GM18508 (cell line): ENCODE data around the gene EIF3L.

Experiments
- ATAC-seq: cut with Tn5 transposase; IDR thresholded peaks from one replicate; pipeline ENCODE4 v1.9.1; 2021; ENCODE audit warnings: moderate number of reproducible peaks; ENCODE audit not compliant: insufficient read depth, unreplicated experiment

Gene EIF3L

GRCh38 chr22:37816543-37817180, 32.6 kb upstream of the EIF3L start:
- no peak for ATAC-seq

DNA sequence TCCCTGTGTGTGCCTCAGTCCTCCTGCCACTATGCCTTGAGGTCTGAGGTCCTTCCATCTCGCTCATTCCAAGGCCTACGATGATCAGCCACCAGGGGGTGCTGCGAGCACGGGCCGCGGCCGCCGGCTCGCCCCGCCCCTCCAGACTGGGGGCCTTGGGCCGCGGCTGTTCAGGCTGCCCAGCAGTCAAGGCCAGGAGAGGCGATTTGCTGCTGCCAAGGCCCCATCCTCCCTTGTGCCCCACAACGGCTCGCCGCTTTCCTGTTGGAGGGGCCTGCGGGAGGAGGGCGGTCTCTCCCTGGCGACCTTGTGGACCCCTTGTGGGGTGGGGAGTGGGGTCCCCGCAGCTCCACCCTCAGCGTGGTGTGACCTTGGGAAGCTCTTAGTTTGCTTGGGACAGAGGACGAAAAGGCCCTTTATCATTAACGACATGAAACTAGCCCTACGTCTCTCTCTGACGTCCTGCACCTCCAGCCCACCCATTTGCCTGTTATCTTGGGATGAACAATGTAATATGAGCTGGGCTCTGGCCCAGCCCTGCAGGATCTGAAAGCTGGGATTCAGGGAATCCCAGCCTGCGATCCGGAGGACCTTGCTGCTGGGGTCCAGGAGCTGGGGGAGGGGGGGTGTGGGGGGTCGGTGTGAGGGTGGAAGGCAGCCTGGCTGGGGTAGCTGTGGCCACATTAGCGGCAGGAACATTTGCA, 31.4 kb upstream of the EIF3L start:
- ATAC-seq: no peak

GRCh38 chr22:37818409-37819104, 30.7 kb upstream of the EIF3L start:
- no peak for ATAC-seq

GRCh38 chr22:37819105-37819433, 30.1 kb upstream of the EIF3L start:
- no peak for ATAC-seq

- ATAC-seq: no peak
Measured at GRCh38 chr22:37820350-37820749, 28.9 kb upstream of the EIF3L start.

- no peak for ATAC-seq
Measured at GRCh38 chr22:37822079-37822833, 27.0 kb upstream of the EIF3L start.

- no peak for ATAC-seq
Measured at GRCh38 chr22:37823134-37823985, 25.9 kb upstream of the EIF3L start, which contains the start of gene GALR3. TSS of gene GALR3 (plus strand) at chr22:37823382. CDS start at chr22:37823407, 25 bp downstream.

- ATAC-seq: no peak
Measured at GRCh38 chr22:37824674-37825641, 24.3 kb upstream of the EIF3L start.

DNA sequence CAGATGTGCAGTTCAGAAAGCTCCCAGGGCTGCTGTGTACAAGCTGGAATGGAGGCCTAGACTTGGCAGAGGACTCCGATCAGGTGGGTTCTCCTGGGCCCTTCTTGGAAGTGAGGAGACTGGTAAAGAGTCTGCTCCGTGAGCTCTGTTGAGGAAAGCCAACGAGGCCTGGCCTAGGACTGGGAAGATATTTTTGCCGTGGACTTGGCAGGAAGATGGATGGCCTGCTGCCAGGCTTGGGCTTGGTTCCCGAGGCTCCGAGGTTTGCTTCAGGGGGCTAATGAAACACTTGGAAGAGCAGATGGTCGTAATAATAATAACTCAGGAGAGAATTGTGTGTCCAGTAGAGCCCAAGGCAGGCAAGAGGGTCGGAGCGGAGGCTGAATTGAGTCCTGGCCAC, 22.2 kb upstream of the EIF3L start:
- ATAC-seq: no peak

DNA sequence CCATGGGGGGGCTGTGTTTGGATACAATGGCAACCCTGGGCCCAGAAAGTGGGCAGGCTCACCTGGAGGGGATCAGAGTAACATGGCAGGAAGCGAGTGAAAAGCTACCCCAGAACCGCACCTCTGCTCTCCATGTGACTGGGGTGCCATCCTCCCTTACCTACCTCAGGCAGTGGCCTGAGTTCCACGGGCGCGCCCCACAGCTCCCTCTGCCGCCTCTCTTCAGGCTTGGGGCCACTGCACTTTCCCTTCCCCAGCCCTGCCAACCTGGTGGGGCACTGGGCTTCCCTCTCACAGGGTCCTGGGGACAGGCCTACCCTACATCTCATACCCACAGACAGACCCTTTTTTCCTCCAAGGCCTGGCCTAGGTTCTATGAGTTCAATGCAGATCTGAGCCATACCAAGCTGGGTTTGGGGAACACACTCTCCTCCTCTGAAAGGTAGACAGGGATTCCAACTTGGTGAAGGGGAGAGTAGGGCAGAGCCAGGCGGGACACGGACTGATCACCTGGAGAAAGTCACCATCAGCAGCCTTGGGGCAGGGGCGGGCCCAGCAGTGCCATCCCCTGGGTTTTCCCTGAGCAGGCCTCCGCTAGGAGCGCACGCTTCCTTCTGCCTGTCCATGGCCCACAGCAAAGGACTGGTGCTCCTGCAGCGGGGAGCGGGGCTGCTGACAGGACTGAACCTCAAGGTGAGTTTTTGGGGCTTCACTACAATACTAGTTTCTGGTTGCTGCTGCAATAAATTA, 19.0 kb upstream of the EIF3L start:
- ATAC-seq: no peak

- ATAC-seq: no peak
Measured at GRCh38 chr22:37831472-37831871, 17.7 kb upstream of the EIF3L start.

DNA sequence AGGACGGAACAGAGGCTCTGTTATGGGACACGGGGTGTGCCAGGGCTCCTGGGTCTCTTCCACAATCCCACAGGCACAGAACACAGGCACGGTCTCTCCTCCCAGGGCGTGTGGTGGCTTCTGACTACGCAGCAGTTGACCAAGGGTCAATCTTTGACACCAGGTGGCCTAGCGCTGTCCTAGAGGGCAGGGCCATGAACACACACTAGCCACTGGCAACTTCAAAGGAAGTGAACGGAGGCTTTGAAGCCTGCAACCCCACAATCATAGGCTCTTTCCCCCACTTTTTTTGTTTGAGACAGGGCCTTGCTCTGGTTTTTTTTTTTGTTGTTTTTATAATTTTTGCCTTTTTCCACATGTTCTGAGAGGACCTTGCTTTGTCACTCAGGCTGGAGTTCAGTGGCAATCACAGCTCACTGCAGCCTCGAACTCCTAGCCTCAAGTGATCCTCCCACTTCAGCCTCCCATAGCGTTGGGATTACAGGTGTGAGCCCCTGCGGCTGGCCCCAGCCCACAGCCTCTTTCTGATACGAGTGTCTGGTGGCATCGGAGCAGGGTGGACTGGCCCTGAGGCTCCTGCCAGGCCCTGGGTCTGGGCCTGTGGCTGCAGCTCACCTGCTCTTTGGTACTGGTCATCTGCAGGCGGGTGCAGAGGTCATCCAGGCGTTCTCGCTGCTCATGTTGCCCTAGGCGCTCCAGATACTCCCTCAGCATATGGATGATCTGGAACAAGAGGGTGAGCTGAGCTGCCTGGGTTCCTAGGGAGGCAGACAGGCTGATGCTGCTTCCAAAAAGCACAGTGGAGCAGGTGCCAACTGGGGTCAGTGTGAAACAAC, 17.0 kb upstream of the EIF3L start:
- no peak for ATAC-seq

- ATAC-seq: no peak
Measured at GRCh38 chr22:37842015-37842793, 7.0 kb upstream of the EIF3L start.

DNA sequence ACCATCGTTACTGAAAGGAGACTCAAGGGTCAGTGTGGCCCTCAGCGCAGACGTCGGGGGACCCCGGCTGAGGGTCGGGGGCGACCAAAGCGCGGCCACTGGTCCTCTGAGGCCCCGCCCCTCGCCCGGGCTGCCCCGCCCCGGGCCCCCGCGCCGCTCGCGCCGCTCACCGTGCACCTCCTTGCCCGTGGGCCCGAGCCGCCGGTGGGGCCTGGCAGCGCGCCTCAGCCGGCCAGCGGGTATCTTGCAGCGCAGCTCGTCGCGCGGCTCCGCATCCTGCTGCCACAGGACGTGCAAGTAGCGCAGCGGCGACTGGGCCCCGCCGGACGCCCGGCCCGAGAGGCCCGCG, 5.5 kb upstream of the EIF3L start:
- ATAC-seq: peak; percentile 13

GRCh38 chr22:37844904-37845329, 4.3 kb upstream of the EIF3L start:
- no peak for ATAC-seq

GRCh38 chr22:37846433-37846832, 2.8 kb upstream of the EIF3L start:
- ATAC-seq: no peak
